GM19438 (cell line): ENCODE results near the gene POLR2F.
"Not testable (repeated sequence)": the region's sequence is repeated elsewhere in the genome, so short reads cannot be mapped to it uniquely, and the experiment has no call there.

Experiments used
- ATAC-seq: cut with Tn5 transposase; IDR thresholded peaks from one replicate; pipeline ENCODE4 v1.9.1; 2021; ENCODE audit warnings: low read depth; ENCODE audit not compliant: unreplicated experiment

POLR2F gene

GRCh38 chr22:37976022-37976421, 22.5 kb downstream of the POLR2F start:
- ATAC-seq, result not testable (repeated sequence)

- no peak for ATAC-seq
Observed at GRCh38 chr22:37976547-37976946, 23.0 kb downstream of the POLR2F start.

- no peak for ATAC-seq
Observed at GRCh38 chr22:37979782-37980181, 26.3 kb downstream of the POLR2F start.

- ATAC-seq, result no peak
Observed at GRCh38 chr22:37981282-37982011, 27.9 kb downstream of the POLR2F start.

GRCh38 chr22:37982151-37982785, 28.8 kb downstream of the POLR2F start:
- ATAC-seq, result no peak

GRCh38 chr22:37982938-37983859, 29.7 kb downstream of the POLR2F start:
- no peak for ATAC-seq

GRCh38 chr22:37983860-37984791, 30.6 kb downstream of the POLR2F start, which contains the start of gene SOX10:
Gene SOX10, minus strand, starts transcription at chr22:37984555. Its CDS starts 771 bp downstream, at chr22:37983784.
- no peak for ATAC-seq

- no peak for ATAC-seq
Observed at GRCh38 chr22:37985050-37985585, 31.6 kb downstream of the POLR2F start.

GRCh38 chr22:37985751-37986281, 32.3 kb downstream of the POLR2F start:
- ATAC-seq, result no peak

- no peak for ATAC-seq
Observed at GRCh38 chr22:37986371-37986770, 32.9 kb downstream of the POLR2F start.

GRCh38 chr22:37989146-37990045, 35.9 kb downstream of the POLR2F start:
- no peak for ATAC-seq

GRCh38 chr22:37990301-37990700, 36.8 kb downstream of the POLR2F start:
- no peak for ATAC-seq

GRCh38 chr22:37990862-37991261, 37.4 kb downstream of the POLR2F start:
- ATAC-seq, result no peak

GRCh38 chr22:37991731-37992442, 38.4 kb downstream of the POLR2F start:
- ATAC-seq, result no peak

- ATAC-seq, result no peak
Observed at GRCh38 chr22:37994049-37994448, 40.5 kb downstream of the POLR2F start.

- no peak for ATAC-seq
Observed at GRCh38 chr22:37994982-37995381, 41.5 kb downstream of the POLR2F start.

GRCh38 chr22:37995460-37995859, 42.0 kb downstream of the POLR2F start:
- ATAC-seq, result no peak

- no peak for ATAC-seq
Observed at GRCh38 chr22:37996079-37996478, 42.6 kb downstream of the POLR2F start.
